Neural cell (in vitro differentiated cells): ENCODE results near the gene ASMT. TPM values are rescaled to one million over a fixed set of nuclear protein-coding genes. Genes with fewer than 3 reads are reported as not detected.
"Not testable (repeated sequence)": the region's sequence is repeated elsewhere in the genome, so short reads cannot be mapped to it uniquely, and the experiment has no call there.

Source experiments
- H2AFZ ChIP-seq: fragments of 200-600, 300-800 bp; sonication (generic), shearing (Covaris generic); 2 replicates; pipeline ENCODE4 v1.6.0; 2014; ENCODE audit warnings: low read depth, mild to moderate bottlenecking, antibody characterized with exemption, low read length, moderate library complexity
- H3F3A ChIP-seq: fragments of 200-600 bp; shearing (Covaris generic); 2 replicates; pipeline ENCODE4 v1.6.1; 2016; ENCODE audit warnings: mild to moderate bottlenecking, moderate library complexity, mixed read lengths, antibody characterized with exemption, low read length; ENCODE audit not compliant: insufficient read depth, poor library complexity, severe bottlenecking
- H3K27ac ChIP-seq: fragments of 200-600, 300-800 bp; sonication (generic), shearing (Covaris generic); 2 replicates; pipeline ENCODE4 v1.5.1; 2014; ENCODE audit warnings: mild to moderate bottlenecking, low read length, moderate library complexity
- H3K27me3 ChIP-seq: fragments of 300-800, 200-600 bp; sonication (generic), shearing (Covaris generic); 2 replicates; pipeline ENCODE4 v1.6.0; 2014; ENCODE audit warnings: mild to moderate bottlenecking, low read depth, low read length, moderate library complexity; ENCODE audit not compliant: insufficient read depth
- H3K36me3 ChIP-seq: fragments of 300-800, 200-600 bp; sonication (generic), shearing (Covaris generic); 2 replicates; pipeline ENCODE4 v1.5.1; 2014; ENCODE audit warnings: mild to moderate bottlenecking, antibody characterized with exemption, low read length, moderate library complexity; ENCODE audit not compliant: insufficient read depth
- H3K4me2 ChIP-seq: fragments of 300-800, 200-600 bp; sonication (generic), shearing (Covaris generic); 2 replicates; pipeline ENCODE4 v1.6.0; 2014; ENCODE audit warnings: mild to moderate bottlenecking, low read length
- H3K4me3 ChIP-seq: fragments of 300-800, 200-600 bp; sonication (generic), shearing (Covaris generic); 2 replicates; pipeline ENCODE4 v1.5.1; 2014; ENCODE audit warnings: mild to moderate bottlenecking, low read length, moderate library complexity
- H3K79me2 ChIP-seq: fragments of 200-600 bp; shearing (Covaris generic); replicated peaks from 2 replicates; pipeline ENCODE4 v1.6.0; 2014; ENCODE audit warnings: mild to moderate bottlenecking, low read length, moderate library complexity; ENCODE audit not compliant: insufficient read depth
- H3K9ac ChIP-seq: fragments of 300-800, 200-600 bp; sonication (generic), shearing (Covaris generic); 2 replicates; pipeline ENCODE4 v1.6.1; 2016; ENCODE audit warnings: mild to moderate bottlenecking, low read length, mixed read lengths
- H3K9me2 ChIP-seq: fragments of 200-600 bp; shearing (Covaris generic); 2 replicates; pipeline ENCODE4 v1.6.1; 2016; ENCODE audit warnings: mild to moderate bottlenecking, low read length, mixed read lengths; ENCODE audit not compliant: insufficient read depth
- H3K9me3 ChIP-seq: fragments of 200-600, 300-800 bp; sonication (generic), shearing (Covaris generic); 2 replicates; pipeline ENCODE4 v1.6.1; 2016; ENCODE audit warnings: mild to moderate bottlenecking, mixed run types, low read length, moderate library complexity, mixed read lengths
- H4K20me1 ChIP-seq: fragments of 200-600 bp; shearing (Covaris generic); 2 replicates; pipeline ENCODE4 v1.6.1; 2016; ENCODE audit warnings: mild to moderate bottlenecking, mixed run types; ENCODE audit not compliant: insufficient read depth
- EP300 ChIP-seq: fragments of 450-650 bp; conservative IDR thresholded peaks from 2 replicates; pipeline ENCODE4 v1.6.1; 2014; ENCODE audit warnings: antibody characterized with exemption, mild to moderate bottlenecking, moderate library complexity; ENCODE audit not compliant: poor library complexity, severe bottlenecking
- EZH2 ChIP-seq: fragments of 200-600, 300-800 bp; shearing (Covaris generic), sonication (generic); IDR thresholded peaks from 2 replicates; pipeline ENCODE4 v1.6.1; 2014; ENCODE audit warnings: antibody characterized with exemption, low read length, borderline replicate concordance, mild to moderate bottlenecking; ENCODE audit not compliant: insufficient read depth, poor library complexity, severe bottlenecking
- MXI1 ChIP-seq: fragments of 450-650 bp; conservative IDR thresholded peaks from 2 replicates; pipeline ENCODE4 v1.6.1; 2014; ENCODE audit warnings: antibody characterized with exemption, mild to moderate bottlenecking; ENCODE audit not compliant: poor library complexity, severe bottlenecking
- POLR2AphosphoS5 ChIP-seq: IDR thresholded peaks from 2 replicates; pipeline ENCODE4 v1.6.1; 2012
- RAD21 ChIP-seq: fragments of 450-650 bp; conservative IDR thresholded peaks from 2 replicates; pipeline ENCODE4 v1.6.1; 2014; ENCODE audit warnings: antibody characterized with exemption, mild to moderate bottlenecking, moderate library complexity
- SMC3 ChIP-seq: fragments of 450-650 bp; conservative IDR thresholded peaks from 2 replicates; pipeline ENCODE4 v1.6.1; 2014; ENCODE audit warnings: antibody characterized with exemption, mild to moderate bottlenecking, moderate library complexity; ENCODE audit not compliant: poor library complexity
- TAF1 ChIP-seq: IDR thresholded peaks from 2 replicates; pipeline ENCODE4 v1.6.1; 2012; ENCODE audit warnings: low read depth
- polyA plus RNA-seq: library from polyadenylated mRNA; depleted of rRNA; stranded (reverse); fragments of >200 nt; gene quantifications from 2 replicates; pipeline ENCODE4 v1.2.3, GENCODE V29; 2014
- TF ChIP-seq, protein P1 (sequence below): IDR thresholded peaks from 2 replicates; pipeline ENCODE4 v1.6.1; 2012; ENCODE audit warnings: borderline replicate concordance
- TF ChIP-seq, protein P2 (sequence below): fragments of 450-650 bp; IDR thresholded peaks from 2 replicates; pipeline ENCODE4 v1.5.1; 2014; ENCODE audit warnings: antibody characterized with exemption, mild to moderate bottlenecking, moderate library complexity; ENCODE audit not compliant: poor library complexity, severe bottlenecking

The ASMT gene
- polyA plus RNA-seq, 1 donor from 2014 or later = 1.8 TPM

DNA sequence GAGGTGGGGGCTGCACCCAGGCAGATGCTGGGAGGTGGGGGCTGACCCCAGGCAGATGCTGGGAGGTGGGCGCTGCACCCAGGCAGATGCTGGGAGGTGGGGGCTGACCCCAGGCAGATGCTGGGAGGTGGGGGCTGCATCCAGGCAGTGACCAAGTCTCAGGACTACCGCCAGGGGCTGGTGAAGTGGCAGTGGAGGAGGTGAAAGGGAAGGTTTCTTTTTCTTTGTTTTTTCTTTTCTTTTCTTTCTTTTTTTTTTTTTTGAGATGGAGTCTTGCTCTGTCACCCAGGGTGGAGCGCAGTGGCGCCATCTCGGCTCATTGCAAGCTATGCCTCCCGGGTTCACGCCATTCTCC is 10.0 kb downstream of the ASMT start:
- H3K27ac ChIP-seq, H3K9ac ChIP-seq, H3K4me2 ChIP-seq, H3K27me3 ChIP-seq, H2AFZ ChIP-seq, H4K20me1 ChIP-seq, H3K36me3 ChIP-seq, H3K9me3 ChIP-seq, H3K4me3 ChIP-seq, H3K79me2 ChIP-seq, H3K9me2 ChIP-seq, H3F3A ChIP-seq: not testable (repeated sequence)

DNA sequence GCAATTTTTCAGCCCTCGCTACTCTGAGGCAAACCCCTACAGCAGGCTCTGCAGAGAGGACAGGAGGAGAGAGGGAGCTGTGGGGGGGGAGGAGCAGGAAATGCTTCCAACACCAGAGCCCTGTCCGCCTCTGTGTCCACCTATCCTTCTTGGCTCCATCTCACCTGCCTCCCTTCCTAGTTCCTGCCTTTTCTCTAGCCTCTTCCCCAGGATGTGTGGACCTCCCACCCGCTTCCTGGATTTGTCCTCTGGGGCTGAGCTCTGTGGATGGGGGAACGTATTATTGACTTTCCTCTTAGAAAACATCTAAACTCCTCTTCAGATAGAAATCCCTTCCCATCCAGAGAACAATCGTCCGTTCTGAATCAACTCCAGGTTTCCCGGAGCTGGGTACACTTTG is 14.4 kb downstream of the ASMT start:
- H3K36me3 ChIP-seq = no peaks in the 10 kb centered on the region
- TF ChIP-seq SMC3 (no peak), POLR2AphosphoS5 (no peak)
- no peak overlapping the region for H2AFZ ChIP-seq
- H3K9me3 ChIP-seq = no peaks in the 10 kb centered on the region
- H3K79me2 ChIP-seq = no peaks in the 10 kb centered on the region
- H3K27me3 ChIP-seq = no peaks in the 10 kb centered on the region
- H4K20me1 ChIP-seq = no peaks in the 10 kb centered on the region
- H3K4me2 ChIP-seq = no peak overlapping the region
- no peak overlapping the region for H3K9ac ChIP-seq
- no peak overlapping the region for H3K27ac ChIP-seq
- H3F3A ChIP-seq = no peaks in the 10 kb centered on the region
- H3K4me3 ChIP-seq = no peak overlapping the region
- H3K9me2 ChIP-seq = no peaks in the 10 kb centered on the region

DNA sequence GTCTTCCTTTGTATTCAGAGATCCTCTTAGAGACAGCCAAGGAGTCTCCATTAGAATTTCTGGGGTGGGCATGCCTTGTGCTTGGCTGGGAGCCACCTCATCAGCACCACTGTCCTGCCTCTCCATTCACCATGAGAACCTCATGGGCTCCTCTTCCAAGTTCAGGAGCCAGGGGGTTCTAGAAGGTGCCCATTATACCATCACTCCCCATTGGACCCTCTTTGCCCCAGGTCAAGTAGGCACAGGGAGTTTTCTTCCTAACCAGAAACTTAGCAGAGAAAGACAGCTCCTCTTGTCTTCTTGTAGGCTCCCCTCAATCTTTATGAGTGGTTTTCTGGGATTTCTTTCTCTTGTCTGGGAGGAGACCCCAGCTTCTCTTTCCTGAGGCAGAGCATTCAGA is 31.1 kb downstream of the ASMT start:
- Histone ChIP-seq H3K4me3 (no peak overlapping the region), H3K9me2 (no peaks in the 10 kb centered on the region), H3K36me3 (no peaks in the 10 kb centered on the region), H3K9ac (no peak overlapping the region), H3K27me3 (no peaks in the 10 kb centered on the region), H3K4me2 (no peak overlapping the region), H3F3A (no peaks in the 10 kb centered on the region), H4K20me1 (no peaks in the 10 kb centered on the region), H3K9me3 (peaks cover 4% of the 10 kb centered on the region), H3K79me2 (no peaks in the 10 kb centered on the region), H2AFZ (no peak overlapping the region), H3K27ac (no peak overlapping the region)
- TF ChIP-seq, protein P1, sequence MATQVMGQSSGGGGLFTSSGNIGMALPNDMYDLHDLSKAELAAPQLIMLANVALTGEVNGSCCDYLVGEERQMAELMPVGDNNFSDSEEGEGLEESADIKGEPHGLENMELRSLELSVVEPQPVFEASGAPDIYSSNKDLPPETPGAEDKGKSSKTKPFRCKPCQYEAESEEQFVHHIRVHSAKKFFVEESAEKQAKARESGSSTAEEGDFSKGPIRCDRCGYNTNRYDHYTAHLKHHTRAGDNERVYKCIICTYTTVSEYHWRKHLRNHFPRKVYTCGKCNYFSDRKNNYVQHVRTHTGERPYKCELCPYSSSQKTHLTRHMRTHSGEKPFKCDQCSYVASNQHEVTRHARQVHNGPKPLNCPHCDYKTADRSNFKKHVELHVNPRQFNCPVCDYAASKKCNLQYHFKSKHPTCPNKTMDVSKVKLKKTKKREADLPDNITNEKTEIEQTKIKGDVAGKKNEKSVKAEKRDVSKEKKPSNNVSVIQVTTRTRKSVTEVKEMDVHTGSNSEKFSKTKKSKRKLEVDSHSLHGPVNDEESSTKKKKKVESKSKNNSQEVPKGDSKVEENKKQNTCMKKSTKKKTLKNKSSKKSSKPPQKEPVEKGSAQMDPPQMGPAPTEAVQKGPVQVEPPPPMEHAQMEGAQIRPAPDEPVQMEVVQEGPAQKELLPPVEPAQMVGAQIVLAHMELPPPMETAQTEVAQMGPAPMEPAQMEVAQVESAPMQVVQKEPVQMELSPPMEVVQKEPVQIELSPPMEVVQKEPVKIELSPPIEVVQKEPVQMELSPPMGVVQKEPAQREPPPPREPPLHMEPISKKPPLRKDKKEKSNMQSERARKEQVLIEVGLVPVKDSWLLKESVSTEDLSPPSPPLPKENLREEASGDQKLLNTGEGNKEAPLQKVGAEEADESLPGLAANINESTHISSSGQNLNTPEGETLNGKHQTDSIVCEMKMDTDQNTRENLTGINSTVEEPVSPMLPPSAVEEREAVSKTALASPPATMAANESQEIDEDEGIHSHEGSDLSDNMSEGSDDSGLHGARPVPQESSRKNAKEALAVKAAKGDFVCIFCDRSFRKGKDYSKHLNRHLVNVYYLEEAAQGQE = no peak
- TF ChIP-seq TAF1 (no peak), SMC3 (no peak), MXI1 (no peak), EP300 (no peak), POLR2AphosphoS5 (no peak), RAD21 (no peak), EZH2 (no peak)
- TF ChIP-seq, protein P2, sequence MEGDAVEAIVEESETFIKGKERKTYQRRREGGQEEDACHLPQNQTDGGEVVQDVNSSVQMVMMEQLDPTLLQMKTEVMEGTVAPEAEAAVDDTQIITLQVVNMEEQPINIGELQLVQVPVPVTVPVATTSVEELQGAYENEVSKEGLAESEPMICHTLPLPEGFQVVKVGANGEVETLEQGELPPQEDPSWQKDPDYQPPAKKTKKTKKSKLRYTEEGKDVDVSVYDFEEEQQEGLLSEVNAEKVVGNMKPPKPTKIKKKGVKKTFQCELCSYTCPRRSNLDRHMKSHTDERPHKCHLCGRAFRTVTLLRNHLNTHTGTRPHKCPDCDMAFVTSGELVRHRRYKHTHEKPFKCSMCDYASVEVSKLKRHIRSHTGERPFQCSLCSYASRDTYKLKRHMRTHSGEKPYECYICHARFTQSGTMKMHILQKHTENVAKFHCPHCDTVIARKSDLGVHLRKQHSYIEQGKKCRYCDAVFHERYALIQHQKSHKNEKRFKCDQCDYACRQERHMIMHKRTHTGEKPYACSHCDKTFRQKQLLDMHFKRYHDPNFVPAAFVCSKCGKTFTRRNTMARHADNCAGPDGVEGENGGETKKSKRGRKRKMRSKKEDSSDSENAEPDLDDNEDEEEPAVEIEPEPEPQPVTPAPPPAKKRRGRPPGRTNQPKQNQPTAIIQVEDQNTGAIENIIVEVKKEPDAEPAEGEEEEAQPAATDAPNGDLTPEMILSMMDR = no peak
